Measurements from ENCODE around the gene RBM3. TPM values are rescaled to one million over a fixed set of nuclear protein-coding genes. Genes with fewer than 3 reads are reported as not detected.

RBM3 gene
- total and polyA plus RNA-seq, 2 of the 8 experiments (the other 6 are each of a cell fraction or from before 2014, with no cell fraction given), result 99.6 to 164 TPM

GRCh38 chrX:48530736-48531135 lies 43.5 kb upstream of the RBM3 start:
- Histone ChIP-seq H3K79me1 (ENCODE audit: low read depth, low read length) (no peaks in the 10 kb centered on the region), H3K79me2 (ENCODE audit: control insufficient read depth in 1 of 2, insufficient read depth in 2 of 2, low read length in 2 of 2) (no peaks in the 10 kb centered on the region), H3K23ac (ENCODE audit: insufficient read length) (no peak overlapping the region), H3K27me3 (replicated peaks in 1 of 4; ENCODE audit: control insufficient read depth in 3 of 4, extremely low read depth in 1 of 4, insufficient read depth in 3 of 4, low read length in 3 of 4) (no peaks in the 10 kb centered on the region), H3K9me3 (ENCODE audit: insufficient read depth in 2 of 2, low read depth in 1 of 2, low read length in 1 of 2) (no peaks in the 10 kb centered on the region), H2AFZ (ENCODE audit: low read length) (no peak overlapping the region), H4K91ac (replicated peaks; ENCODE audit: insufficient read length, low read length) (no peak overlapping the region), H2BK12ac (ENCODE audit: low read depth, low read length) (no peak overlapping the region), H4K20me1 (replicated peaks in 1 of 2; ENCODE audit: control insufficient read depth in 1 of 2, insufficient read depth in 2 of 2, low read length in 2 of 2) (no peaks in the 10 kb centered on the region), H2BK5ac (ENCODE audit: low read depth, low read length) (no peak overlapping the region), H4K5ac (ENCODE audit: insufficient read length, low read depth, low read length) (no peak overlapping the region), H3K14ac (ENCODE audit: insufficient read length) (no peak overlapping the region), H3K18ac (ENCODE audit: extremely low read depth, low read length) (no peak overlapping the region), H3K27ac (ENCODE audit: low read depth, low read length) (no peak overlapping the region), H3K23me2 (ENCODE audit: low read depth, low read length) (no peaks in the 10 kb centered on the region), H2AK5ac (ENCODE audit: low read depth, low read length) (no peak overlapping the region), H3K56ac (replicated peaks; ENCODE audit: insufficient read length, low read depth, low read length) (no peak overlapping the region), H2BK15ac (ENCODE audit: low read length) (no peak overlapping the region), H2BK20ac (ENCODE audit: low read length) (no peak overlapping the region), H3K9ac (replicated peaks in 1 of 4; ENCODE audit: extremely low read depth in 1 of 4, low read depth in 3 of 4, low read length in 3 of 4) (no peak overlapping the region), H3K4me2 (ENCODE audit: insufficient read depth in 1 of 2, low read depth in 2 of 2, low read length in 2 of 2) (no peak overlapping the region), H4K8ac (ENCODE audit: extremely low read depth, insufficient read depth, low read length) (no peak overlapping the region), H3K4ac (replicated peaks; ENCODE audit: insufficient read length, low read depth, low read length) (no peak overlapping the region), H3K4me1 (replicated peaks in 1 of 4; ENCODE audit: control insufficient read depth in 3 of 4, insufficient read depth in 4 of 4, low read length in 3 of 4) (no peaks in the 10 kb centered on the region), H2BK120ac (replicated peaks; ENCODE audit: low read depth, low read length) (no peak overlapping the region), H3K4me3 (ENCODE audit: extremely low read depth in 1 of 4, insufficient read depth in 2 of 4, low read depth in 3 of 4, low read length in 4 of 4) (no peak overlapping the region), H3K36me3 (ENCODE audit: control insufficient read depth in 2 of 4, insufficient read depth in 4 of 4, low read length in 3 of 4) (peaks cover 2 to 34% (median 22%) of the 10 kb centered on the region in 4 experiments; a peak in 6 of 8 replicates)
- ChIA-PET CTCF (ENCODE audit: partially characterized antibody) (no interaction called here), POLR2A (ENCODE audit: partially characterized antibody) (interaction anchor here (3.3 kb wide), 1 partner anchor 48 kb away, joined by 10 read pairs; no protein-coding TSS in a partner anchor)
- no peak for FAIRE-seq
- TF ChIP-seq ATF3 (IDR thresholded peaks at IDR 0.05; ENCODE audit: insufficient read depth, low read depth, low read length), result no peak
- no peak for TF ChIP-seq KDM4A (IDR thresholded peaks at IDR 0.05; ENCODE audit: low read depth, low read length, severe bottlenecking)
- TF ChIP-seq CBX8 (IDR thresholded peaks at IDR 0.05; ENCODE audit: borderline replicate concordance, low read depth, low read length), result no peak
- TF ChIP-seq TAF1 (IDR thresholded peaks at IDR 0.05; ENCODE audit: low read depth, low read length), result no peak
- TF ChIP-seq SUZ12 (IDR thresholded peaks at IDR 0.05; ENCODE audit: low read length), result no peak
- no peak for TF ChIP-seq CTBP2 (IDR thresholded peaks at IDR 0.05; ENCODE audit: borderline replicate concordance, insufficient read depth, insufficient read length, low read length)
- no peak for DNase-seq (ENCODE audit: low read depth in 1 of 2, low spot score in 2 of 2)
- 87% methylated on average over 3 of the region's 3 CpGs; no CpG with 5 or more reads in 1 of the 2 experiments for WGBS, 2 experiments (ENCODE audit: extremely low coverage in 1 of 2, insufficient coverage in 1 of 2, insufficient read length in 1 of 2, insufficient replicate concordance in 2 of 2, low coverage in 1 of 2, low lambda C conversion rate in 2 of 2, missing lambda C conversion rate in 1 of 2)
